Measurements from ENCODE around the gene JMJD1C.
"Not testable (repeated sequence)": the region's sequence is repeated elsewhere in the genome, so short reads cannot be mapped to it uniquely, and the experiment has no call there.

The JMJD1C gene

DNA sequence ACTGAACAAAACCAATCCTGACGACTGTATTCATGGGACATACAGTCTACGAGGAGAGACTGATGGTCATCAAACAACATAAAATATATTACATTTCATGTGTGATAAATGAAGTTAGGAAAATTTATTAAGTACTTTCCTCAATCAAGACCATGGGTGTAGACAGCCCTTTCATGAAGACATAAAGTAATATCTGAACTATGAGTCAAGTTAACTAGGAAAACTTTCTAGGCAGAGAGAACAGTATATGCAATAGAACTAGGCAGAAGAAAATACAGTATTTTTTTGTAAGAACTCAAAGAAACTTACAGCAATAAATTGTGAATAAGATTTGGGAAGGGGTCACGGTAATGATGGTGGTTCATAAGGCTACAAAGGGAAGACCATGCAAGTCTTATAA lies 112.8 kb downstream of the JMJD1C start:
- no peak for DNase-seq

- no peak for DNase-seq
Observed at GRCh38 chr10:63348245-63348850, 117.4 kb downstream of the JMJD1C start.

DNA sequence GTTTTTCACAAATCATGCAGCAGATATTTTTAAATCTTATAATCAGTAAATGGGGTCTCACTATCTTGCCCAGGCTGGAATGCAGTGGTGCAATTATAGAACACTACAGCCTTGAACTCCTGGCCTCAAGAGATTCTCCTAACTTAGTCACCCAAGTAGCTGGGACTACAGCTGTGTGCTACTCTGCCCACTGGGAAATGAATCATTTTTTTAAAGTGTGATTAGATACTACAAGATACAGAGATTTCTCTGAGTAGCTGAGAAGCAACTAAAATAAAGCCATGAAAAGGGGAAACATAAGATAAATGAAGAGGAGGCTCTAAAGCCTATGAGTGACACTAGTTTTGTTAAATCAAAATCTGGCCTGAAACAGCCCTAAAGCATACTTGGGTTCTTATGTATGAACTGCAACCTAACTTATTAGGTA lies 119.7 kb downstream of the JMJD1C start:
- DNase-seq: no peak

DNA sequence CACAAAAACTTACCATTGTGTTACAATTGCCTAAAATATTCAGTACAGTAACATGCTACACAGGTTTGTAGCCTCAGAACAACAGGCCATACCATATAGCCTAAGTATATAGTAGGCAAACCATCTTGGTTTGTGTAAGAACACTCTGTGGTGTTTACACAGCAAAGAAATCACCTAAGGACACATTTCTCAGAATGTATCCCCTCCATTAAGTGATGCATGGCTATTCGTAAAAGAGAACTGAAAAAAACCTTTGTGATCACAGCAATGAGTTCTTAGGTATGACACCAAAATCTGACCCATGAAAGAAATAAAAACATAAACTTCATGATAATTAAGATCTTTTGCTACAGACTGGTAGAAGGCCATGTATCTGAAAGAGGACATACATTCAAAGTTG lies 121.5 kb downstream of the JMJD1C start:
- DNase-seq: no peak

GRCh38 chr10:63343476-63343875 lies 122.3 kb downstream of the JMJD1C start:
- DNase-seq: no peak

DNA sequence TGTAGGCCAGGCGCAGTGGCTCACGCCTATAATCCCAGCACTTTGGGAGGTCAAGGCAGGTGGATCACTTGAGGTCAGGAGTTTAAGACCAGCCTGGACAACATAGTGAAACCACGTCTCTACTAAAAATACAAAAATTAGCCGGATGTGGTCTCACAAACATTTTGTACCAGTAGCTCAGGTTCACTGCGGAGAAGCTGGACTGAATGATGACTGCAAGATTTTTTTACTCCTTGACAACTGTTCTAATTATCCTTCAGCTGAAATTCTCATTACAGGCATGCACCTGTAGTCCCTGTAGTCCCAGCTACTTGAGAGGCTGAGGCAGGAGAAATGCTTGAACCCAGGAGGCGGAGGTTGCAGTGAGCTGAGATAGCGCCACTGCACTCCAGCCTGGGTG lies 126.1 kb downstream of the JMJD1C start:
- DNase-seq: not testable (repeated sequence)

- no peak for DNase-seq
Observed at GRCh38 chr10:63337455-63338251, 128.1 kb downstream of the JMJD1C start.

- DNase-seq: no peak
Observed at GRCh38 chr10:63331586-63331985, 134.2 kb downstream of the JMJD1C start.

GRCh38 chr10:63324495-63324854 lies 141.3 kb downstream of the JMJD1C start:
- DNase-seq: no peak

- DNase-seq: no peak
Observed at GRCh38 chr10:63323701-63324494, 141.9 kb downstream of the JMJD1C start.

- no peak for DNase-seq
Observed at GRCh38 chr10:63320683-63321082, 145.1 kb downstream of the JMJD1C start.

- no peak for DNase-seq
Observed at GRCh38 chr10:63319231-63319630, 146.5 kb downstream of the JMJD1C start.

DNA sequence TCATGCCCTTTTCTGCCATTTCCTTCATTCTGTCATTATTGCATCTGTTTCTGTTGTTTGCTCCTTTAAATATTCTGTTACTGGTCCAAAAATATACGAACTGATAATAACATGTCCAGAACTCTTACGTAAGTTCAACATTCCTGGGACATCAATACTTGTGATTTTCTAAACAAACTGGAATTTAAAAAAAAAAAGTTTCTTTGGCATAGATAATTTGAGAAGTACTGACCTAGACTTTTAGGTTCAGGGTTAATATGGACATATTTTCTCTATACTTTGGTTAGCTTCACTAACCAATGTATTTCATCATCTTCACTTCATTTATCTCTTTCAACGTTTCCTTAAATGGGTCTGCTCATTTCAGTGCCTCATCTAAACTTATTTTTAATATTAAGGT lies 147.3 kb downstream of the JMJD1C start:
- DNase-seq: no peak

DNA sequence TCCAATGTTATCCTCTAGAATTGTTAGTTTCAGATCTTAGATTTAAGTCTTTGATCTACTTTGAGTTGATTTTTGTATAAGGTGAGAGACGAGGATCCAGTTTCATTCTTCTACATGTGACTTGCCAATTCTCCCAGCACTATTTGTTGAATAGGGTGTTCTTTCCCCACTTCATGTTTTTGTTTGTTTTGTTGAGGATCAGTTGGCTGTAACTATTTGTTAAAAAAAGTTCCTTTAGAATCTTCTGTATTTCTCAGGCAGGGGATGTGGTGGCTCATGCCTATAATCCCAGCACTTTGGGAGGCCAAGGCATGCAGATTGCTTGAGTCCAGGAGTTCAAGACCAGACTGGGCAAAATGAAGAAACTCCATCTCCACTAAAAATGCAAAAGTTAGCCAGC lies 151.8 kb downstream of the JMJD1C start:
- no peak for DNase-seq

DNA sequence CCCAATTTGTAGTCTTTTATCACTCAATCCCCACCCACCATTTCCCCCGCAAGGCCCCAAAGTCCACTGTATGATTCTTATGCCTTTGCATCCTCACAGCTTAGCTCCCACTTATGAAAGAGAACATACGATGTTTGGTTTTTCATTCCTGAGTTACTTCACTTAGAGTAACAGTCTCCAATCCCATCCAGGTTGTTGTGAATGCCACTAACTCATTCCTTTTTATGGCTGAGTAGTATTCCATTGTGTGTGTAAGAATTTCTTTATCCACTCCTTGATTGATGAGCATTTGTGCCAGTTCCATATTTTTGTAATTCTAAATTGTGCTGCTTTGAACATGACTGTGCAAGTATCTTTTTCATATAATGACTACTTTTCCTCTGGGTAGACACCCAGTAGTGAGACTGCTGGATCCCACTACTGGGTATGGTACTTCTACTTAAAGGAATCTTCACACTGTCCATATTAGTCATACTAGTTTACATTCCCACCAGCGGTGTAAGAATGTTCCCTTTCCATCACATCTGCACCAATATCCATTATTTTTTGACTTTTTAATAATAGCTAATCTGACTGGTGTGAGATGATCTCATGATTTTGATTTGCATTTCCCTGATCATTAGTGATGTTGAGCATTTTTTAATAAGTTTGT lies 152.6 kb downstream of the JMJD1C start:
- no peak for DNase-seq

- DNase-seq: no peak
Observed at GRCh38 chr10:63308628-63309027, 157.1 kb downstream of the JMJD1C start.

DNA sequence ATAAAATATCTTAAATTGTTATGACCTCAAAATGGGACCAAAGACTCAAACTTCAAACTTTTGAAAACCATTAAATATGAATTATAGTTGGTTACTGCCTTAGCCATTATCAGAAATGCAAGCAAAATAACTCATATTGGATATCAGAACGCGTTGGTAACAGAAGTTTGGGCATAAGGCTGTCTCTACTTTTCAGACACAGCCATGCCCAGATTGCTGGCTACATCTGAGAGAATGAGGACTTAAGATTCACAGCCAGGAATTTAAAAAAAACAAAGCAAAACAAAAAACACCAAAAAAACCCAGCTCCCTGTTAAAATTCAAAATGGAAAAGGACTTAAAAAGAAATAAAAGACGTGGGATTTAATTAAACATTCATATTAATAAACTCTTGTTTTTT lies 161.6 kb downstream of the JMJD1C start:
- no peak for DNase-seq

- no peak for DNase-seq
Observed at GRCh38 chr10:63300801-63301200, 165.0 kb downstream of the JMJD1C start.

GRCh38 chr10:63297941-63298340 lies 167.8 kb downstream of the JMJD1C start:
- DNase-seq: no peak

GRCh38 chr10:63294781-63295180 lies 171.0 kb downstream of the JMJD1C start:
- DNase-seq: no peak

DNA sequence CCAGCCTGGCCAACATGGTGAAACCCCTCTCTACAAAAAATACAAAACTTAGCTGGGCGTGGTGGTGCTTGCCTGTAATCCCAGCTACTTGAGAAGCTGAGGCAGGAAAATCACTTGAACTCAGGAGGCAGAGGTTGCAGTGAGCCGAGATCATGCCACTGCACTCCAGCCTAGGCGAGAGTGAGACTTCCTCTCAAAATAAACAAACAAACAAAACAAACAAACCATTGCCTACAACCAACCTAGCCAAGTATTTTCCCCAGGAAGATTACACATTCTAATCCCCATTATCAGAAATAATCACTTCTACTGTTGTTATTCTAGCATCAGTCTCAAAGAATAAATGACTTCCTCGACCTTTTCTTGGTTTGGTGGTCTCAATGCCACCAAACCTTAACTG lies 172.9 kb downstream of the JMJD1C start:
- DNase-seq: not testable (repeated sequence)

DNA sequence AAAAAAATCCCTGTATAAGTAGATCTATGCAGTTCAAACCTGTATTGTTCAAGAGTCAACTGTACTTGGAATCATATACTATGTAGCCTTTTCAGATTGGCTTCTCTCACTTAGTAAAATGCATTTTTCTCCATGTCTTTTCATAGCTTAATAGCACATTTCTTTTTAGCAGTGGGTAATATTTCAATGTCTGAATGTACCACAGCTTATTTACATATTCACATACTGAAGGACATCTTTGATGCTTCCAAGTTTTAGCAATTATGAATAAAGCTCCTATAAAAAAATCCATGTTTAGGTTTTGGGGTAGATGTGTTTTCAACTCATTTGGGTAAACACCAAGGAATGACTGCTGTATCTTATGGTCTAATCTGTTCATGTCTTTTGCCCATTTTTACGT lies 177.6 kb downstream of the JMJD1C start:
- DNase-seq: no peak

GRCh38 chr10:63286754-63287264 lies 179.0 kb downstream of the JMJD1C start:
- no peak for DNase-seq

All from NCI-H1417 treated with DMSO at 0.1 percent for 48 hours (cell line).